Activated CD4-positive, alpha-beta T cell treated with anti-CD3 and anti-CD28 coated beads for 36 hours (primary cell): ENCODE data around the gene LILRA5. TPM values are rescaled to one million over a fixed set of nuclear protein-coding genes. Genes with fewer than 3 reads are reported as not detected.
"Not testable (repeated sequence)": the region's sequence is repeated elsewhere in the genome, so short reads cannot be mapped to it uniquely, and the experiment has no call there.

Experiments
- ATAC-seq: fragments of 200-7000 bp; cut with Tn5 transposase; one replicate; pipeline ENCODE4 v1.10.0; 2021; ENCODE audit warnings: mild to moderate bottlenecking, moderate library complexity
- CTCF ChIA-PET: fragments of 350-600 bp; sonication (Branson Sonifier 250); formaldehyde crosslinking; loops from one replicate; lab custom pipeline; 2021; ENCODE audit warnings: antibody characterized with exemption; lab: Charles Lee
- POLR2A ChIA-PET: fragments of 350-600 bp; sonication (Branson Sonifier 250); formaldehyde crosslinking; loops from one replicate; lab custom pipeline; 2021; ENCODE audit warnings: antibody characterized with exemption, inconsistent platforms; lab: Charles Lee
- DNase-seq: peaks from one replicate; pipeline ENCODE4 v3.0.0-alpha.2; 2020
- H3K27ac Mint-ChIP-seq: one replicate; pipeline ENCODE4 v1.8.0; 2021; ENCODE audit warnings: mixed read lengths
- H3K27me3 Mint-ChIP-seq: one replicate; pipeline ENCODE4 v1.8.0; 2021; ENCODE audit warnings: mixed read lengths
- H3K36me3 Mint-ChIP-seq: one replicate; pipeline ENCODE4 v1.8.0; 2021; ENCODE audit warnings: low read depth, mixed read lengths
- H3K4me1 Mint-ChIP-seq: one replicate; pipeline ENCODE4 v1.8.0; 2021; ENCODE audit warnings: mixed read lengths
- H3K4me3 Mint-ChIP-seq: one replicate; pipeline ENCODE4 v1.8.0; 2021; ENCODE audit warnings: mild to moderate bottlenecking, moderate library complexity, mixed read lengths
- H3K9me3 Mint-ChIP-seq: one replicate; pipeline ENCODE4 v1.8.0; 2021; ENCODE audit warnings: low read depth, mixed read lengths
- intact Hi-C, 2 experiments: fragments of 100-400 bp; cut with DNase I in 1 of 2; cut with micrococcal nuclease in 1 of 2; formaldehyde crosslinking; loops; one replicate each; pipeline versions ENCODE4 v1.14.2 to v1.15.1; 2022 to 2024; cut with DNase I, micrococcal nuclease
- total RNA-seq, 2 experiments: library from RNA; stranded (reverse); gene quantifications; one replicate each; pipeline ENCODE4 v1.2.3, GENCODE V29; 2021

The LILRA5 gene
- total RNA-seq, 2 experiments from 2014 or later: not detected

DNA sequence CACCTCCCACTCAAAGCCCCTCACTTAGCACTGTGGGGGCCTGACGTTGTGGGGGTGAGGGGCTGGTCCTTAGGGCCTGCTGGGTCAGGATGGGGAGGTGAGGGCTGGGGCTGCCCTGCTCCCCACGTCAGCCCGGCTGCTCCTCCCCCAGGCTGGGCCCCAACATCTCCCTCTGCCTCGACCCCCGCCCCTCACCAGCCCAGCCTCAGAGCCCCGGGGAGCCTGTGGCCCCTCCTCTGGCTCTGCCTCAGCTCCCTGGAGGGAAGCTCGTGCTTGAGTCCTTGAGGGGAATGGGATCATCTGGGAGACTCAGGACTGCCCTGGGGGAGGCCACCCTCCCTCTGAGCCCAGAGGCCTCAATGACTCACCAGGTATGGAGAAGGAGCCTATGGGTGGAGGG, 19.2 kb upstream of the LILRA5 start:
- no peaks in the 10 kb centered on the region for H3K27me3 Mint-ChIP-seq
- no peaks in the 10 kb centered on the region for H3K36me3 Mint-ChIP-seq
- H3K4me1 Mint-ChIP-seq: peaks cover 11% of the 10 kb centered on the region
- POLR2A ChIA-PET: interaction anchor here (0.5 kb wide), 1 partner anchor 712 kb away, joined by 3 read pairs; no protein-coding TSS in a partner anchor
- intact Hi-C loops: no loop called here
- no peak overlapping the region for H3K27ac Mint-ChIP-seq
- ATAC-seq (no peak), DNase-seq (no peak)
- no peaks in the 10 kb centered on the region for H3K9me3 Mint-ChIP-seq
- H3K4me3 Mint-ChIP-seq: no peak overlapping the region
- CTCF ChIA-PET: no interaction called here

GRCh38 chr19:54331626-54332025, 18.7 kb upstream of the LILRA5 start:
- H3K27ac Mint-ChIP-seq: no peak overlapping the region
- no peak for DNase-seq
- ChIA-PET POLR2A (interaction anchor here (0.5 kb wide), 1 partner anchor 712 kb away, joined by 3 read pairs; no protein-coding TSS in a partner anchor), CTCF (no interaction called here)
- no peaks in the 10 kb centered on the region for H3K9me3 Mint-ChIP-seq
- intact Hi-C loops: no loop called here
- H3K27me3 Mint-ChIP-seq: no peaks in the 10 kb centered on the region
- ATAC-seq: no peak
- H3K4me1 Mint-ChIP-seq: peaks cover 15% of the 10 kb centered on the region
- H3K4me3 Mint-ChIP-seq: no peak overlapping the region
- no peaks in the 10 kb centered on the region for H3K36me3 Mint-ChIP-seq

GRCh38 chr19:54329476-54330165, 16.7 kb upstream of the LILRA5 start:
- no peak for ATAC-seq
- DNase-seq: no peak
- H3K27me3 Mint-ChIP-seq: peaks cover 2% of the 10 kb centered on the region
- no peak overlapping the region for H3K27ac Mint-ChIP-seq
- H3K9me3 Mint-ChIP-seq: no peaks in the 10 kb centered on the region
- POLR2A ChIA-PET: no interaction called here
- no peak overlapping the region for H3K4me3 Mint-ChIP-seq
- peaks cover 19% of the 10 kb centered on the region for H3K4me1 Mint-ChIP-seq
- intact Hi-C loops: no loop called here
- no peaks in the 10 kb centered on the region for H3K36me3 Mint-ChIP-seq
- CTCF ChIA-PET: interaction anchor here (1.1 kb wide), 1 partner anchor 16 kb away, joined by 3 read pairs; no protein-coding TSS in a partner anchor

DNA sequence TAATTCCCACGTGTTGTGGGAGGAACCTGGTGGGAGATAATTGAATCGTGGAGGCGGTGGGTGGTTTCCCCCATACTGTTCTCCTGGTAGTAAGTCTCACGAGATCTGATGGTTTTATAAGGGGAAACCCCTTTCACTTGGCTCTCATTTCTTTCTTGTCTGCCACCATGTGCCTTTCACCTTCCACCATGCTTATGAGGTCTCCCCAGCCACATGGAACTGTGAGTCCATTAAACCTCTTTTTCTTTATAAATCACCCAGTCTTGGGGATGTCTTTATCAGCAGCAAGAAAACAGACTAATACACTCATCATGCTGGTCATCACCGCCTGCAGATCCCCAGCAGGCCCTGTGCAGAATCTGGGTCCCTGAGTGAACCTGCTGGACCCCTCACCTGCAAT, 15.8 kb upstream of the LILRA5 start:
- H3K36me3 Mint-ChIP-seq, H3K27ac Mint-ChIP-seq, POLR2A ChIA-PET, H3K27me3 Mint-ChIP-seq, DNase-seq, intact Hi-C loops, H3K4me3 Mint-ChIP-seq, H3K9me3 Mint-ChIP-seq, ATAC-seq: not testable (repeated sequence)
- CTCF ChIA-PET: interaction anchor here (2.8 kb wide), 1 partner anchor 61 kb away, joined by 28 read pairs; no protein-coding TSS in a partner anchor
- H3K4me1 Mint-ChIP-seq: peaks cover 19% of the 10 kb centered on the region

- intact Hi-C loops: loop anchor here (1.0 kb wide), 2 partner anchors 29 to 66 kb away; no protein-coding TSS in a partner anchor
- ATAC-seq (no peak), DNase-seq (no peak)
- Mint-ChIP-seq H3K27me3 (peaks cover 10% of the 10 kb centered on the region), H3K4me3 (no peak overlapping the region), H3K4me1 (peaks cover 19% of the 10 kb centered on the region), H3K27ac (no peak overlapping the region), H3K36me3 (no peaks in the 10 kb centered on the region), H3K9me3 (no peaks in the 10 kb centered on the region)
- POLR2A ChIA-PET: no interaction called here
- CTCF ChIA-PET: interaction anchor here (0.9 to 2.5 kb wide), 3 partner anchors 61 to 126 kb away, joined by 3 to 30 read pairs (median 7); no protein-coding TSS in a partner anchor
Observed at GRCh38 chr19:54325631-54326030, 12.7 kb upstream of the LILRA5 start.

DNA sequence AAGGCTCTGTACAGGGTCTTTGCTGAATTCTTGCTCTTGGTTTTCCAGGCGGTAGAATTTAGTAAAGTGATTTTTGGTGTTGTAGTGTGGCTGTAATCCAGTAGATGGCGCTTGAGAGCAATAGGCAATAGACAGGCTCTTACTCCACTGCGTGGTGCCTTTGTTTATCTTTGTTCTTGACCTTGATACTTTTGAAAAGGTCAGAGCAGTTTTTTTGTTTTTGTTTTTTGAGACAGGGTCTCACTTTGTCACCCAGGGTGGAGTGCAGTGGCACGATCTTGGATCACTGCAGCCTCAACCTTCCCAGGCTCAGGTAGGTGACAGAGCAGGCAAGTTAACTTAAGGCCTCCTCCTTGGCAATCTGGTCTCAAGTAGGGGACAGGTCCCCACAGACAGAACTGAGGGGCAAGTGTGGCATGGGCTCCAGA, 12.2 kb upstream of the LILRA5 start:
- H3K9me3 Mint-ChIP-seq: no peaks in the 10 kb centered on the region
- intact Hi-C loops: loop anchor here (1.0 kb wide), 2 partner anchors 29 to 66 kb away; no protein-coding TSS in a partner anchor
- no peak overlapping the region for H3K27ac Mint-ChIP-seq
- peaks cover 19% of the 10 kb centered on the region for H3K4me1 Mint-ChIP-seq
- POLR2A ChIA-PET: no interaction called here
- H3K36me3 Mint-ChIP-seq: no peaks in the 10 kb centered on the region
- H3K27me3 Mint-ChIP-seq: peaks cover 10% of the 10 kb centered on the region
- peak; percentile 56 for DNase-seq
- CTCF ChIA-PET: interaction anchor here (0.6 to 2.5 kb wide), 13 partner anchors 9 to 113 kb away, joined by 3 to 30 read pairs (median 5); no protein-coding TSS in a partner anchor
- H3K4me3 Mint-ChIP-seq: no peak overlapping the region
- ATAC-seq: peak; percentile 72

DNA sequence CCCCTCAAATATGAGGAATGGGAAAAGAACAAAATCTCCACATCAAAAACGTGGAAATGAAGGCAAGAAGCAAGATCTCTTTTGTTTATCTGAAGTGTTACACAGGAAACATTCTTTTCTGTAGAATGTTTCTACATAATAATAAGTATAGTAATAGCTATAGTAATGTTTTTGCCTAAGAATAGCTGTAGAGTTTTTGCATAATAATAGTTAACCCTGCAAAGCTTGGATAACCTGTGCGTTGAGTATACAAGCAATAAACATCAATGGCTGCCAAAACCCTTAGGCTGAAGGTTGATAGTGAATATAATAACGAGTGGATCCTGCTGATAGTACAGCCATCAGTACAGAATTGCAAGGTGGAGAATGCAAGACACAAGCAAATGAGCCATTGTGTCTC, 11.1 kb upstream of the LILRA5 start:
- Mint-ChIP-seq H3K4me3 (no peak overlapping the region), H3K9me3 (no peaks in the 10 kb centered on the region), H3K27me3 (peaks cover 10% of the 10 kb centered on the region), H3K27ac (no peak overlapping the region), H3K4me1 (peaks cover 19% of the 10 kb centered on the region), H3K36me3 (no peaks in the 10 kb centered on the region)
- CTCF ChIA-PET: interaction anchor here (0.6 to 2.5 kb wide), 12 partner anchors 16 to 523 kb away, joined by 3 to 30 read pairs (median 4); no protein-coding TSS in a partner anchor
- intact Hi-C loops: no loop called here
- POLR2A ChIA-PET: no interaction called here
- ATAC-seq (no peak), DNase-seq (no peak)

GRCh38 chr19:54322934-54323333, 10.0 kb upstream of the LILRA5 start:
- DNase-seq, ATAC-seq, CTCF ChIA-PET, intact Hi-C loops, H3K36me3 Mint-ChIP-seq, H3K9me3 Mint-ChIP-seq, H3K4me3 Mint-ChIP-seq, H3K27ac Mint-ChIP-seq, POLR2A ChIA-PET: not testable (repeated sequence)
- H3K27me3 Mint-ChIP-seq: peaks cover 11% of the 10 kb centered on the region
- peaks cover 13% of the 10 kb centered on the region for H3K4me1 Mint-ChIP-seq

- ATAC-seq, intact Hi-C loops, DNase-seq, POLR2A ChIA-PET, H3K4me3 Mint-ChIP-seq, H3K27ac Mint-ChIP-seq, H3K9me3 Mint-ChIP-seq, H3K36me3 Mint-ChIP-seq, H3K4me1 Mint-ChIP-seq: not testable (repeated sequence)
- CTCF ChIA-PET: interaction anchor here (1.6 to 1.7 kb wide), 2 partner anchors 45 to 70 kb away, joined by 4 to 5 read pairs; no protein-coding TSS in a partner anchor
- H3K27me3 Mint-ChIP-seq: peaks cover 11% of the 10 kb centered on the region
Observed at GRCh38 chr19:54322295-54322694, 9.3 kb upstream of the LILRA5 start.

DNA sequence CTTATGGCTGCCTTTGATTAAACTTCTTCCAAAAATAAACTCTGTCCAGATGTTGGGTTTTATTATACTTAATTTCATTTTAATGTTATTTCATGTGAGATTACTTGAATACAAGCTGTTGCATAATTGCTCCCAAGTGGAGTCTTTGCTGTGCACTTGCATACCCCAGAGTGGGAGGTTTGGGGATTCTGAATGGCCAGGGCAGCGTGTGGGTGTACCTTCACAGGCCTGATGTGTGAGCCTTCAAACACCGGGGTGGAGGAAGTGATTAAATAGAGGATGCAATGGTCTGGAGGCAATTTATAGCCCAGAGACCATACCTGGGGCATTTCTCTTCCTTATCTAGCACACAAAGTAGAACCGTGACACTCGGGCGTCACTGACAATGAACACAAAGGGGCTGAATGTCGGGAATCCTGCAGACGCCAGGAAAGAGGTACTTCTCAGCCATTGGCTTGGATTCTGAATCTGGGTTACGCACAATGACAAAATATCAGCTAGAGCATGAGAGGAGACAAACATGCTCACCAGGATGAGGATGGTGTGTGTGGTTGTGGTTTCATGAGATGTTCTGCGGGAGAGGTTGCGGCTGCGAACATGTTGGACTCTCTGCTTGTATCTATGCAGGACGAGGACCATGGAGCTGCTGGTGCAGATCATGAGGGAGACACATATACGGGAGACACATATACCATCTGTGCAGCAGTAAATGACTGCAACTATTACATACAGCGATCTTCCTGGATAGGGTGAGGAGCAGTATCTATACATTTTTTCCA, 7.1 kb upstream of the LILRA5 start:
- no peaks in the 10 kb centered on the region for H3K9me3 Mint-ChIP-seq
- ChIA-PET CTCF (interaction anchor here (1.3 to 1.7 kb wide), 2 partner anchors 70 to 72 kb away, joined by 4 to 6 read pairs; no protein-coding TSS in a partner anchor), POLR2A (no interaction called here)
- DNase-seq (no peak), ATAC-seq (no peak)
- intact Hi-C loops: loop anchor here in 1 of 2 experiments (2.0 kb wide), 1 partner anchor 151 kb away; no protein-coding TSS in a partner anchor
- H3K4me1 Mint-ChIP-seq: no peaks in the 10 kb centered on the region
- no peaks in the 10 kb centered on the region for H3K36me3 Mint-ChIP-seq
- H3K4me3 Mint-ChIP-seq: no peak overlapping the region
- peaks cover 11% of the 10 kb centered on the region for H3K27me3 Mint-ChIP-seq
- no peak overlapping the region for H3K27ac Mint-ChIP-seq

GRCh38 chr19:54319049-54319448, 6.1 kb upstream of the LILRA5 start:
- no peak for ATAC-seq
- Mint-ChIP-seq H3K9me3 (no peaks in the 10 kb centered on the region), H3K4me1 (no peaks in the 10 kb centered on the region), H3K27ac (no peak overlapping the region), H3K27me3 (peaks cover 6% of the 10 kb centered on the region), H3K4me3 (no peak overlapping the region), H3K36me3 (no peaks in the 10 kb centered on the region)
- POLR2A ChIA-PET: no interaction called here
- no peak for DNase-seq
- CTCF ChIA-PET: no interaction called here
- intact Hi-C loops: no loop called here
